LNCAP (cell line): ENCODE measurements around the gene TGM5.

Experiments used
- CTCF ChIP-seq: fragments of 450-650 bp; IDR thresholded peaks from 2 replicates; pipeline ENCODE4 v1.5.1; 2017; ENCODE audit warnings: mild to moderate bottlenecking

Gene TGM5

DNA sequence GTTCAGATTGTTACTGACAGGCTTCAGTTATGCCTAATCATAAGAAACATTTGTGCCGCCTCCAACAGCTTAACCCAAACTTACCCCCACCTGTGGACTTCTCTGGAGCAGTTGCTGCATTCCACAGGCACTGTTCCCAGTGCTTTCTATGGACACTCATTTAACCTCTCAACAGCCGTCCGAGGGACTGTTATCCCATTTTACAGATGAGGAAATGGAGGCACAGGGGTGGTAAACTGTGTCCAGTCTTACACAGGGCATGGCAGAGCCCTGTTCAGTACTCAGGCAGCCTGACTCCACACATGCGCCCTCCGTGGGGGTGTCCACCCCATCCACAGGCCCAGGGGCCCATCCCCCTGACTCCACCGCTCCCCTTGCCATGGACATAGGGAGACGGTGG lies 14.3 kb upstream of the TGM5 start:
- no peak for TF ChIP-seq CTCF

DNA sequence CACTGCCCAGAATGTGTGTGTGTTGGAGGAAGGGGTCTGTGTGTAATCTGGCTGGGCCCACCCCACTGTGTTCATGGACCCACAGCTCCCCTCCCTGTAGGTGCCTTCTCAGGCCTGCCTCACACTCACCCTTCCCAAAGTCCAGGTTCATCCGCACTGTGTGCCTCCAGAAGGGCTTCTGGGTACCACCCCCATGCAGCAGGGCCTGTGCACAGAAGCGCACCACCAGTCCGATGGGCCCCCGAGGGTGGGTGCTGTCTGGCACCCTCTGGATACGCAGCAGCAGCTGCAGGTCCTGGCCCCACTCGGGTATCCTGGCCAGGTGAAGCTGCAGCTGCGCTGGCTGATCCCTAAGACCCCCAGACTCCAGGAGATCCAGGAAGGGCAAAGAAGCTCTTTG lies 12.8 kb upstream of the TGM5 start:
- TF ChIP-seq CTCF: no peak

- no peak for TF ChIP-seq CTCF
Measured at GRCh38 chr15:43278869-43279268, 12.1 kb upstream of the TGM5 start.

DNA sequence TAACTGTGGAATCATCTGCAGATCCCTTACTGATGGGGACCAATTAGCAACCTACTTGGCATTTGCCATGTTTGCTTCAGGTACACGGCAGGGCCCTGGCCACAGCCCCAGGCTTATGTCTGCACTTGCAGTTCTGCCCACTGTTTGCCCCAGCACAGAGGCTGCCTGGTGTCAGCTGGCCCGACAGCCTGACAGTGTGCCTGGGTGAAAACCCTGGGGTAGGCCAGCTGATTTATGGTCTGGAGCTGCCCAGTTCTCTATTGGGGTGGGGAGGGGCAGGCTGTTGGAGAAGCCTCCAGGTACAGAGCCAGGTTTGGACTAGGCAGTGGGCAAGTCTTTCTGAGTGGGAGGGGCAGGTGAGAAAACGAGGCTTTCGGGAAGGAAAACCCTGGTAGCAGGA lies 11.2 kb upstream of the TGM5 start:
- no peak for TF ChIP-seq CTCF

GRCh38 chr15:43277231-43277823 lies 10.6 kb upstream of the TGM5 start:
- TF ChIP-seq CTCF: no peak

DNA sequence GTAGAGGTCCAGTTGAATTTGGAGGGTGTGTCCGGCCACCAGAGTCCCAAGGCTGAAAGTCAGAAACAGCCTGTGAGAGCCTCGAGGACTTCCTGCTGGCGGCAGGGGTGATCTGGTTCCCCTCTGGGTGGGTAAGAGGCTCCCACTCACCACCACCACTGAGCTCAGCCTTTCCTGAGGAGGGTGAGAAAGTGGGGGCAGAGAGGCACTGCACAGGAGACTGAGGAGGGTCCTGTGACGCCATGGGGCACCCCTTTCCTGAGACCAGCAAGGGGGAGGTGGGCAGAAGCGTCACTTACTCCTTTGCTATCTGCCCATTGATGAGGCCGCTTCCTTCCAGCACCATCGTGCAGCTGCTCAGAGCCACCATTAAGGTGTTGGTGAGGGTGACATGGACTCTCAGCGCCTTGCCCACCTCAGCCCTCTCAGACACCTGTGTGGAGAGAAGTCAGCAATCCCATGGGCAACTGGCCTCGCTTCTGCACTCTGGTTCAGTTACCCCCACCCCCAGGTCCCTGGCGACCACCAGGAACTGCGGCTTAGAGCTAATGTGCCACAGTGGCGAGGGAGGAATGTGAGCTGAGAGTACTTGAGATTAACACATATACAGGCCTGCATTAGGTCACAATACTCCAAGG lies 10.0 kb upstream of the TGM5 start:
- no peak for TF ChIP-seq CTCF

DNA sequence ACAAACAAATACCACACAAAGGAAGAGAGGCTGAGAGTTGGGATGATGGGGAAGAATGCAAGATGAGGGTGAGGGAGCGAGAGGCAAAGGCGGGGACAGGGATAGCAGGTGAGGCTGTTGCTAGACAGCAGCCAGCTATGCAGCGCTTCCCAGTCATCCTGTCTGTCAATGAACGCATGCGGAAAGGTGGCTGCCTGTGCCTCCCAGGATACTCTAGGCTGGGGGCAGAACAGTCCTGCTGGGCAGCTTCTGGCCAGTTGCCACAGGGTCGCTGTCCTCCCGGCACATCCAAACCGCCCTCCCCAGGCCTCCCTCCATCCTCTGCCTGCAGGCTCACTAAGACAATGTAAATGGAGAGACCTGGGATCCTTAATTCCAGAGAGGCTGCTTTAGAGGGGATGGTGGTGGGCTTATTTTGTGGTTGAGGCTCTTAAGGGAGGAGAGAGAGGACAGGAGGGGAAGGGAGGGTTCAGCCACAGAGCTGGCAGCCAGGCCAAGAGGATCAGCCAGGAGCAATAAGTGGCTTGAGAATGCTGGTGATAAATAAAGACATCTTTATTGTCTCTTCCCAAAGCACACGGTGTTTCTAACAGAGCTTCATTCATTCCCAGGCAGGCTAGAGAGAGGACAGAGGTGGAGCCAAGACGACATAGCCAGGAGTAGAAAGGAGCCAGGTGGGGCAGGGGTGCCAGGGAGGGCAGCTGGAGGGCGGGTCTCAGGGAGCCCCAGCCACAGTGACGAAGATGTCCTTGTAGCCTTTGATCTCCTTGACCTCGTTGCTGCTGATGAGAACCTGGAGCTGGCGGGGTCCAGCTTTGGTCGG lies 9.2 kb upstream of the TGM5 start:
- no peak for TF ChIP-seq CTCF
